Measurements from ENCODE around the gene GRIK5.

The GRIK5 gene

DNA sequence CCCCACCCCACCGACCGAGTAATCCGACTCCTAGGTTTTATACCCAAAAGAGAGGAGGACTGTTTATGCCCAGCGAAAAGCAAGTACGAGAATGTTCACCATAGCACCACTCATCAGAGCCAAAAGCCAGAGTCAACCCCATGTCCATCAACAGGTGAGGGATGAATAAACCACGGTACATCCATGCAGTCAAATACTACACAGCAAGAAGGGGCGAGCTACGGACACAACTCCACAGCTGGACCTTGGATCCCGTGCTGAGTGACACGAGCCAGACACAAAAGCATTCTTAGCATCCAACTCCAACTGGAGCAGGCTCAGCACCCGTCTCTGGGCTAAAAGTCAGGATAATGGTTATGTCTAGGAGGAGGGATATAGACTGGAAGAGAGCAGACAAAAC, 98.6 kb downstream of the GRIK5 start:
- DNase-seq (ENCODE audit: extremely low read depth, insufficient read length), result no peak
- TF ChIP-seq, protein P1, sequence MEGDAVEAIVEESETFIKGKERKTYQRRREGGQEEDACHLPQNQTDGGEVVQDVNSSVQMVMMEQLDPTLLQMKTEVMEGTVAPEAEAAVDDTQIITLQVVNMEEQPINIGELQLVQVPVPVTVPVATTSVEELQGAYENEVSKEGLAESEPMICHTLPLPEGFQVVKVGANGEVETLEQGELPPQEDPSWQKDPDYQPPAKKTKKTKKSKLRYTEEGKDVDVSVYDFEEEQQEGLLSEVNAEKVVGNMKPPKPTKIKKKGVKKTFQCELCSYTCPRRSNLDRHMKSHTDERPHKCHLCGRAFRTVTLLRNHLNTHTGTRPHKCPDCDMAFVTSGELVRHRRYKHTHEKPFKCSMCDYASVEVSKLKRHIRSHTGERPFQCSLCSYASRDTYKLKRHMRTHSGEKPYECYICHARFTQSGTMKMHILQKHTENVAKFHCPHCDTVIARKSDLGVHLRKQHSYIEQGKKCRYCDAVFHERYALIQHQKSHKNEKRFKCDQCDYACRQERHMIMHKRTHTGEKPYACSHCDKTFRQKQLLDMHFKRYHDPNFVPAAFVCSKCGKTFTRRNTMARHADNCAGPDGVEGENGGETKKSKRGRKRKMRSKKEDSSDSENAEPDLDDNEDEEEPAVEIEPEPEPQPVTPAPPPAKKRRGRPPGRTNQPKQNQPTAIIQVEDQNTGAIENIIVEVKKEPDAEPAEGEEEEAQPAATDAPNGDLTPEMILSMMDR (IDR thresholded peaks at IDR 0.05; ENCODE audit: insufficient read depth, low read length, poor library complexity, severe bottlenecking), result no peak
- Histone ChIP-seq H3K4me3 (replicated peaks; ENCODE audit: low read depth, low read length) (no peak overlapping the region), H3K27me3 (replicated peaks; ENCODE audit: control insufficient read depth, insufficient read depth, low read length) (no peaks in the 10 kb centered on the region), H3K36me3 (ENCODE audit: control insufficient read depth, insufficient read depth, low read length) (no peaks in the 10 kb centered on the region)

DNA sequence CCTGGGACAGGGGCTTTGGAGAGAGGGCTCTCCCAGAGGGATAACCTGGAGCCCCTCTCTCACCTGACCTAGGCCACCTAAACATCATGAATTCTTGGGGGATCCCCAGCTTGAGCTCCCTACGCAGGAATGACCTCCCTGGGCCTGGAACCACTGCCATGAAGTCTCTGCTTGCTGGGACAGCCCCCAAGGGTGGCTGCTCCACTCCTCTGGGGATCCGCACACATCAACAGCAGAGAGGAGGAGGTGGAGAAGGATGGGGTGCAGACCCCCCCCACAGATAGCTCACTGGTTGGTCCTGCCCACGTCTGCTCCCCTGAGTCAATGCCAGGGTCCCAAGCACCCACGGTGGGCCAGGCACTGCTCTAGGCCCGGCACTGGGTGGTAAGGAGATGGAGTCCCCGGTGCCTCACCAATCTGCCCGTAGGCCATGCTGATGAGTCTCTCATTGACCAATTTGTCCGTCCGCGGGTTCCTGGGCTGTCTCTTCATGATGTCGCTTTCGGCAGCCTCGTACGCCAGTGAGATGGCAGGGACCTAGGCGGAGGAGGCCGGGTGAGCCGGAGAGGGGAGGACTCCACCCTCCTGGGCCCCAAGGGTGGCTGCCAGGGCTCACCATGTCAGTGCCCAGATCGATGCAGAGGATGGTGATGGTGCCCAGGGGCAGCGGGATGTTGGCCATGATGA, 100.1 kb downstream of the GRIK5 start:
- TF ChIP-seq, protein P1 (IDR thresholded peaks at IDR 0.05; ENCODE audit: insufficient read depth, low read length, poor library complexity, severe bottlenecking), result no peak

DNA sequence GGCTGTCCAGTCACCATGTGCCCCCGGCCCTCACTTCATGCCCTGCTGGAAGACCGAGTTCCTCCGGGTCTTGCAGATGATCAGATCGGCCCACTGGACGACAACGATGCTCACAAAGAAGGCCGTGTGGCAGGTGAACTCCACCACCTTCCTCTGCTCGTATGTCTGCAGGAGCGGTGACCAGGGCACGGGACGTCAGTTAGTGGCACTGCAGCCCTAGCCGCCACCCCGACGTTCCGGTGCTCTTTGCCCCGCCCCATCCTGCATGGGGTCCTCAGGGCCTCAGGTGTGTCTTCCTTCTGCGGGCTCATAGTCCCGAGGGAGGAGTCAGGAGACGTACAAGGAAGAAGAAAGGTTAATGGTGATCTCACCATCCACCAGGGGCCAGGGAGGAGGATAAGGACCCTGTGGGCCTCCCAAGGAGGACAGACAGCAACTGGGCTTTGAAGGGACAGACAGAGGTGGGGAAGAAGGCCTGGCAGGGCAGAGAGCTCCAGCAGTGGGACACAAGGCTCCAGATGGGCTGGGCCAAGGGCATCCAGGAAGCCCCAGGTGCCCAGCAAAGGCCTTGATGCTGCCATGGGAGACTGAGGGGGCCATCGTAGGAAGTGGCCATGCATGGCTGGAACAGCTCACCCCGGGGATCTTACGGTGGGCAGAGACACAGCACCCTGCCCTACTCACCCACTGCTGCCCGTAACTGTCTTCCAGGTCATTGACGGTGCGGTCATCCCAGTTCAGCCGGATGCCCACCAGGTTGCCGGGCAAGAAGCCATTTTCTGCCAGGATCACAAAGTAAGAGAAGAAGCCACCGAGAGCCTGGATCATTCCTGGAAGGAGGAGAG, 101.0 kb downstream of the GRIK5 start:
- TF ChIP-seq, protein P1 (IDR thresholded peaks at IDR 0.05; ENCODE audit: insufficient read depth, low read length, poor library complexity, severe bottlenecking), result no peak
- DNase-seq (ENCODE audit: extremely low read depth, insufficient read length), result no peak
- Histone ChIP-seq H3K4me3 (replicated peaks; ENCODE audit: low read depth, low read length) (no peak overlapping the region), H3K36me3 (ENCODE audit: control insufficient read depth, insufficient read depth, low read length) (no peaks in the 10 kb centered on the region), H3K27me3 (replicated peaks; ENCODE audit: control insufficient read depth, insufficient read depth, low read length) (no peaks in the 10 kb centered on the region; the same call in 1 of the 2 replicates)

More for the DNA sequence above, 100.1 kb downstream of the GRIK5 start:
- no peaks in the 10 kb centered on the region for H3K36me3 ChIP-seq (ENCODE audit: control insufficient read depth, insufficient read depth, low read length)
- H3K4me3 ChIP-seq (replicated peaks; ENCODE audit: low read depth, low read length), result no peak overlapping the region
- DNase-seq (ENCODE audit: extremely low read depth, insufficient read length), result no peak
- no peaks in the 10 kb centered on the region; the same call in 1 of the 2 replicates for H3K27me3 ChIP-seq (replicated peaks; ENCODE audit: control insufficient read depth, insufficient read depth, low read length)

DNA sequence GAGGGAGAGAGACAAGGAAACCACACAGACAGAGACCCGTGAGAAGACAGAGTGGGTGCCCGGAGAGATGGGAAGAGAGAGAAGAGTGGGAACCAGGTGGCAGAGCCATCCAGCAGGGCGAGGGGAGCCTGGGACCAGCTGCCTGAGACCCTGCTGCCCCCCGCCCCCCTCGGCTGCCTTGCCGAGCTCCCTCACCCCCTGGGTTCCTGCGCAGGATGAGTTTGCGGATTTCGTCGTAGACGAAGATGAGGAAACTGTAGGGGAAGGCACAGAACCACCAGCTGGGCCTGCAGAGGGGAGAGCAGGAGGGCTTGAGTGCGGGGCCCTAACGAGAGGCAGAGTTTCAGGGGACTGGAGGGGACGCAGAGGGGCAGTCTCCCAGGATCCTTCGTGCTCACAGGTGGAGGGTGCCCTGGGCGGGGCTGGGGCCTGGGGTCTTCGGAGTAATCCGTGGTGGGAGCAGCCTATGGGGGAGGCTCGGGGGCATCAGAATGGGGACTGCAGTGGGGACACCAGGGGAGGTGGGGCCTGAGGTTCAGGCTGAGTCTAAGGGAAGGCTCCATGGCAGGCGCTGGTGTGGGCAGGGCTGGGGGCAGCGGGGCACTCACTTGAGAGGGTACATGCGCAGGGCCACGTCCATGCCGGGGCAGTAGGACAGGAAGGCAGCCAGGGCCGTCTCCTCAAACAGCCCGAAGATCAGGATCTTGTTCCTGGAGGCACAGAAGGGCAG, 102.8 kb downstream of the GRIK5 start:
- Histone ChIP-seq H3K36me3 (ENCODE audit: control insufficient read depth, insufficient read depth, low read length) (no peaks in the 10 kb centered on the region), H3K4me3 (replicated peaks; ENCODE audit: low read depth, low read length) (no peak overlapping the region), H3K27me3 (replicated peaks; ENCODE audit: control insufficient read depth, insufficient read depth, low read length) (no peaks in the 10 kb centered on the region; the same call in 1 of the 2 replicates)
- TF ChIP-seq, protein P1 (IDR thresholded peaks at IDR 0.05; ENCODE audit: insufficient read depth, low read length, poor library complexity, severe bottlenecking), result no peak
- DNase-seq (ENCODE audit: extremely low read depth, insufficient read length), result no peak

DNA sequence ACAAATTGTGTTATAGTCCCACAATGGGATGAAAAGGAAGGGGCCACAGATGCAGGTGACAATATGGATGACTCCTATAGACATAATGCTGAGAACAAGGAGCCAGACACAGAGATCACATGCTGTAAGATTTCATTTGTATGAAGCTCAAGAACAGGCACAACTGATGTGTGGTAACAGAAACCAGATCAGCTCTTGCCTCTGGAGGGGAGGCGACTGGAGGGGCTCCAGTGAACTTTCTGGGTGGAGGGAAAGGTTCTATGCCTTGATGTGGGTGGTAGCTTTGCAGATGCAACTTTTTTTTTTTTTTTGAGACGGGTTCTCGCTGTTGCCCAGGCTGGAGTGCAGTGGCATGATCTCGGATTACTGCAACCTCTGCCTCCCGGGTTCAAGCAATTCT, 104.9 kb downstream of the GRIK5 start:
- DNase-seq (ENCODE audit: extremely low read depth, insufficient read length), result no peak
- Histone ChIP-seq H3K4me3 (replicated peaks; ENCODE audit: low read depth, low read length) (no peak overlapping the region), H3K27me3 (replicated peaks; ENCODE audit: control insufficient read depth, insufficient read depth, low read length) (no peaks in the 10 kb centered on the region; the same call in 1 of the 2 replicates), H3K36me3 (ENCODE audit: control insufficient read depth, insufficient read depth, low read length) (no peaks in the 10 kb centered on the region)
- TF ChIP-seq, protein P1 (IDR thresholded peaks at IDR 0.05; ENCODE audit: insufficient read depth, low read length, poor library complexity, severe bottlenecking), result no peak

Data from GM06990 (cell line).